Nephron (organoid): Measurements from ENCODE around the gene SLC25A30.
A peak's percentile ranks its signal among the peaks of the same experiment; 100 is the strongest.
"Not testable (repeated sequence)": the region's sequence is repeated elsewhere in the genome, so short reads cannot be mapped to it uniquely, and the experiment has no call there.

Experiments used
- H3K27ac Mint-ChIP-seq, 3 experiments: 2 replicates each; pipeline ENCODE4 v1.8.0; 2020; ENCODE audit warnings: mixed read lengths in 3 of 3, mild to moderate bottlenecking in 2 of 3, moderate library complexity in 1 of 3
- H3K27me3 Mint-ChIP-seq: 2 replicates; pipeline ENCODE4 v1.8.0; 2021; ENCODE audit warnings: low read depth, mild to moderate bottlenecking, moderate library complexity, mixed read lengths
- H3K36me3 Mint-ChIP-seq: 2 replicates; pipeline ENCODE4 v1.8.0; 2020; ENCODE audit warnings: low read depth, mixed read lengths
- H3K4me1 Mint-ChIP-seq: 2 replicates; pipeline ENCODE4 v1.8.0; 2020; ENCODE audit warnings: mixed read lengths
- H3K4me3 Mint-ChIP-seq, 3 experiments: 2 replicates each; pipeline ENCODE4 v1.8.0; 2020; ENCODE audit warnings: mild to moderate bottlenecking in 3 of 3, mixed read lengths in 3 of 3, moderate library complexity in 2 of 3
- H3K9me3 Mint-ChIP-seq: 2 replicates; pipeline ENCODE4 v1.8.0; 2020; ENCODE audit warnings: mixed read lengths
- CTCF ChIP-seq, 3 experiments: fragments of 200-600 bp; sonication (generic); IDR thresholded peaks; one replicate each; pipeline ENCODE4 v1.5.0; 2021; ENCODE audit warnings: antibody characterized with exemption in 3 of 3; ENCODE audit not compliant: unreplicated experiment in 3 of 3

The SLC25A30 gene

GRCh38 chr13:45434556-45435371 is 16.6 kb upstream of the SLC25A30 start:
- peaks cover 9% of the 10 kb centered on the region for H3K27me3 Mint-ChIP-seq
- H3K27ac Mint-ChIP-seq: no peak overlapping the region
- TF ChIP-seq CTCF (IDR thresholded peaks at IDR 0.05; ENCODE audit: unreplicated experiment in 3 of 3): no peak
- H3K9me3 Mint-ChIP-seq: no peaks in the 10 kb centered on the region
- H3K4me1 Mint-ChIP-seq: peaks cover 6% of the 10 kb centered on the region
- H3K4me3 Mint-ChIP-seq: no peak overlapping the region
- H3K36me3 Mint-ChIP-seq: no peaks in the 10 kb centered on the region

- no peaks in the 10 kb centered on the region for H3K9me3 Mint-ChIP-seq
Measured at GRCh38 chr13:45433381-45433790, 15.2 kb upstream of the SLC25A30 start.

GRCh38 chr13:45432737-45433380 is 14.7 kb upstream of the SLC25A30 start:
- peaks cover 9% of the 10 kb centered on the region for H3K27me3 Mint-ChIP-seq
- no peaks in the 10 kb centered on the region for H3K9me3 Mint-ChIP-seq
- TF ChIP-seq CTCF (IDR thresholded peaks at IDR 0.05; ENCODE audit: unreplicated experiment in 3 of 3): no peak
- H3K4me1 Mint-ChIP-seq: peaks cover 6% of the 10 kb centered on the region
- peak overlapping the region in 2 of 3 experiments; percentile 26 to 46 for H3K27ac Mint-ChIP-seq
- no peaks in the 10 kb centered on the region for H3K36me3 Mint-ChIP-seq
- H3K4me3 Mint-ChIP-seq: no peak overlapping the region

More at GRCh38 chr13:45433381-45433790, 15.2 kb upstream of the SLC25A30 start:
- Mint-ChIP-seq H3K27ac (peak overlapping the region in 2 of 3 experiments; percentile 26 to 46), H3K27me3 (peaks cover 9% of the 10 kb centered on the region), H3K36me3 (no peaks in the 10 kb centered on the region), H3K4me1 (peaks cover 6% of the 10 kb centered on the region), H3K4me3 (no peak overlapping the region)
- TF ChIP-seq CTCF (IDR thresholded peaks at IDR 0.05; ENCODE audit: unreplicated experiment in 3 of 3): no peak

- H3K9me3 Mint-ChIP-seq, H3K27me3 Mint-ChIP-seq, H3K36me3 Mint-ChIP-seq: not testable (repeated sequence)
- Mint-ChIP-seq H3K4me1 (peaks cover 10% of the 10 kb centered on the region), H3K4me3 (peak overlapping the region in 1 of 3 experiments; percentile 54), H3K27ac (peak overlapping the region in 2 of 3 experiments; percentile 15 to 58)
Measured at GRCh38 chr13:45426056-45426841, 8.1 kb upstream of the SLC25A30 start.

GRCh38 chr13:45422731-45423292 is 4.6 kb upstream of the SLC25A30 start:
- Mint-ChIP-seq H3K36me3 (no peaks in the 10 kb centered on the region), H3K4me3 (no peak overlapping the region), H3K9me3 (no peaks in the 10 kb centered on the region), H3K27me3 (peaks cover 5% of the 10 kb centered on the region), H3K4me1 (peaks cover 14% of the 10 kb centered on the region), H3K27ac (no peak overlapping the region)
- no peak for TF ChIP-seq CTCF (IDR thresholded peaks at IDR 0.05; ENCODE audit: unreplicated experiment in 3 of 3)

- no peaks in the 10 kb centered on the region for H3K36me3 Mint-ChIP-seq
- H3K4me1 Mint-ChIP-seq: peaks cover 19% of the 10 kb centered on the region
- peak overlapping the region; percentile 42 to 79 (median 75) for H3K4me3 Mint-ChIP-seq
- no peak for TF ChIP-seq CTCF (IDR thresholded peaks at IDR 0.05; ENCODE audit: unreplicated experiment in 3 of 3)
- peak overlapping the region in 1 of 3 experiments; percentile 68 for H3K27ac Mint-ChIP-seq
- H3K27me3 Mint-ChIP-seq: peaks cover 5% of the 10 kb centered on the region
- H3K9me3 Mint-ChIP-seq: no peaks in the 10 kb centered on the region
Measured at GRCh38 chr13:45419945-45420344, 1.8 kb upstream of the SLC25A30 start.

GRCh38 chr13:45419389-45419788 is 1.2 kb upstream of the SLC25A30 start:
- Mint-ChIP-seq H3K4me3 (peak overlapping the region in 2 of 3 experiments; percentile 32 to 48), H3K4me1 (peaks cover 24% of the 10 kb centered on the region)
- not testable (repeated sequence) for H3K27ac Mint-ChIP-seq, H3K27me3 Mint-ChIP-seq, H3K9me3 Mint-ChIP-seq, H3K36me3 Mint-ChIP-seq
